ENCODE data around the gene TMEM106C.
A peak's percentile ranks its signal among the peaks of the same experiment; 100 is the strongest.

TMEM106C gene

GRCh38 chr12:47977046-47977771 is 13.8 kb downstream of the TMEM106C start:
- 91% methylated on average over 12 of the region's 12 CpGs for WGBS

DNA sequence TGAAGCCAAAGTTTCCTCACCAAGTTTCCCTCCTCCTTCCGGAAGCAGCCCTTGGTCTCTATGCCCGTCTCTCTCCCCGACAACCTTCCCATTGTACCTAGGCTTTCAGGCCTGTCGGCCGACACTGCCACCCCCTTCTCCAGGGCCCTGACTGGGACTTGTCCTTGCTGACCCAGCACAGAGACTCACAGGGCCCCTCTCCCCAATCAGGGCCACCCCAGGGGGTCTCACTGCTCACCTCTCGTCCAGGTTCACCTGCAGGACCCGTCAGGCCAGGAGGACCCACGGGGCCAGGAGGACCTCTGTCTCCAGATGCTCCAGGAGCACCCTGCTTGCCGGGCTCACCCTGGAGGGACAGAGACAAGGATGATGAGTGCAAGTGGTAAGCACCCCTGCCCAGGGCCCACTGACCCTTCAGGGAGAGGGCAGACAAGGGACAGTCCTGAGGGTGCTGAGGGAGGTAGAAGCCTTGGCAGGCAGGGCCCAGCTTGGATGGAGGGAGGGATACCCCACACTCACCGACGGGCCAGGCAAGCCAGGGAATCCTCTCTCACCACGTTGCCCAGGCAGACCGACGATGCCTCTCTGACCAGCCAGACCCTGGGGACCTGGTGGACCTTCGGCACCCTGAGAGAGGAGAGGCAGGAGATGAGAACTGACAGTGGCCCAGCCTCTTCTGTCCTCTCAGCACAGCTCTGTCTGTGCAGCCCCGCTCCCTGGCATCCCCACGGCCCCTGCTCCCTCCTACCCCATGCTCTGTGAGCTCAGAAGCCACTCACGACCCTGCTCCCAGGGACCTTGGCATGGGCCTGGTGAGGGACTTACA is 14.6 kb downstream of the TMEM106C start:
- H3K14ac ChIP-seq (ENCODE audit: low read length in 2 of 2): no peak overlapping the region
- no peaks in the 10 kb centered on the region for H3K4me1 ChIP-seq (ENCODE audit: control insufficient read depth, insufficient read depth, low read depth, low read length)
- no peak overlapping the region for H3K27ac ChIP-seq (ENCODE audit: low read length, poor library complexity, severe bottlenecking)
- H2BK120ac ChIP-seq (ENCODE audit: low read depth, low read length): no peak overlapping the region
- H2BK5ac ChIP-seq (ENCODE audit: low read depth, low read length, poor library complexity, severe bottlenecking): no peak overlapping the region
- no peak overlapping the region for H3K18ac ChIP-seq (ENCODE audit: low read depth in 1 of 2, low read length in 2 of 2)
- no peak overlapping the region for H4K8ac ChIP-seq (ENCODE audit: low read length)
- no peak overlapping the region for H2AK5ac ChIP-seq (ENCODE audit: low read length, severe bottlenecking)
- no peaks in the 10 kb centered on the region for H3K36me3 ChIP-seq (ENCODE audit: control insufficient read depth in 1 of 2, insufficient read depth in 2 of 2, low read depth in 1 of 2, low read length in 2 of 2)
- H2BK15ac ChIP-seq (ENCODE audit: low read depth, poor library complexity, severe bottlenecking): no peak overlapping the region
- H3K4me2 ChIP-seq (ENCODE audit: low read length, poor library complexity, severe bottlenecking): no peak overlapping the region
- no peak for DNase-seq
- no peak overlapping the region for H3K4ac ChIP-seq (ENCODE audit: low read depth in 1 of 2, low read length in 2 of 2)
- no peaks in the 10 kb centered on the region for H3K9me3 ChIP-seq (ENCODE audit: control insufficient read depth, low read length)
- H2BK12ac ChIP-seq (ENCODE audit: low read length in 2 of 2): no peak overlapping the region
- no peak overlapping the region for H3K23ac ChIP-seq (ENCODE audit: low read length in 2 of 2)
- H3K27me3 ChIP-seq (ENCODE audit: control insufficient read depth in 1 of 2, insufficient read depth in 1 of 2, low read length in 2 of 2): peaks cover 51 to 69% of the 10 kb centered on the region in 2 experiments
- H3K79me1 ChIP-seq (replicated peaks; ENCODE audit: low read length, poor library complexity, severe bottlenecking): no peaks in the 10 kb centered on the region
- no peak overlapping the region for H4K91ac ChIP-seq (ENCODE audit: low read length)
- 87% methylated on average over 15 of the region's 18 CpGs for WGBS
- H3K4me3 ChIP-seq (ENCODE audit: insufficient read depth in 1 of 2, low read depth in 1 of 2, low read length in 2 of 2): no peak overlapping the region
- no peak overlapping the region for H2AFZ ChIP-seq (ENCODE audit: low read depth, low read length)
- no peak overlapping the region for H3K9ac ChIP-seq (ENCODE audit: low read length)

More at GRCh38 chr12:47977046-47977771, 13.8 kb downstream of the TMEM106C start:
- Histone ChIP-seq H2AK5ac (ENCODE audit: low read length, severe bottlenecking) (no peak overlapping the region), H3K79me1 (replicated peaks; ENCODE audit: low read length, poor library complexity, severe bottlenecking) (no peaks in the 10 kb centered on the region), H4K8ac (ENCODE audit: low read length) (no peak overlapping the region), H4K91ac (ENCODE audit: low read length) (no peak overlapping the region), H3K18ac (ENCODE audit: low read depth in 1 of 2, low read length in 2 of 2) (no peak overlapping the region), H2BK15ac (ENCODE audit: low read depth, poor library complexity, severe bottlenecking) (no peak overlapping the region), H3K9ac (ENCODE audit: low read length) (no peak overlapping the region), H3K4ac (ENCODE audit: low read depth in 1 of 2, low read length in 2 of 2) (no peak overlapping the region), H3K27ac (ENCODE audit: low read length, poor library complexity, severe bottlenecking) (no peak overlapping the region), H2AFZ (ENCODE audit: low read depth, low read length) (no peak overlapping the region), H3K23ac (ENCODE audit: low read length in 2 of 2) (no peak overlapping the region), H3K14ac (ENCODE audit: low read length in 2 of 2) (no peak overlapping the region), H3K4me2 (ENCODE audit: low read length, poor library complexity, severe bottlenecking) (no peak overlapping the region), H2BK5ac (ENCODE audit: low read depth, low read length, poor library complexity, severe bottlenecking) (no peak overlapping the region), H3K36me3 (ENCODE audit: control insufficient read depth in 1 of 2, insufficient read depth in 2 of 2, low read depth in 1 of 2, low read length in 2 of 2) (no peaks in the 10 kb centered on the region), H3K4me3 (ENCODE audit: insufficient read depth in 1 of 2, low read depth in 1 of 2, low read length in 2 of 2) (no peak overlapping the region), H3K9me3 (ENCODE audit: control insufficient read depth, low read length) (no peaks in the 10 kb centered on the region), H2BK12ac (ENCODE audit: low read length in 2 of 2) (no peak overlapping the region), H2BK120ac (ENCODE audit: low read depth, low read length) (no peak overlapping the region), H3K27me3 (ENCODE audit: control insufficient read depth in 1 of 2, insufficient read depth in 1 of 2, low read length in 2 of 2) (peaks cover 43 to 62% of the 10 kb centered on the region in 2 experiments), H3K4me1 (ENCODE audit: control insufficient read depth, insufficient read depth, low read depth, low read length) (no peaks in the 10 kb centered on the region)
- no peak for DNase-seq

DNA sequence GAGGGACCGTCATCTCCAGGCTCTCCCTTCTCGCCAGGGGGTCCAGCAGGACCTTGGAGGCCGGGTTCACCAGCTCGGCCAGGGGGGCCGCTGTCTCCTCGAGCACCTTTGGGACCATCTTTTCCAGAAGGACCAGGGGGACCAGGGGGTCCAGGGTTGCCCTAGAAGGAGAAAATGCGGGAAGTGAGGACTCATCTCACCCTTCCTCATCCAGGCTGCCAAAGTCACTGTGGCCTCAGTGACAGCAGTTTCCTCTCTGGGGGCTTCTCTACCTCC is 15.1 kb downstream of the TMEM106C start:
- no peak overlapping the region for H3K23ac ChIP-seq (ENCODE audit: low read length in 2 of 2)
- peaks cover 54 to 74% of the 10 kb centered on the region in 2 experiments for H3K27me3 ChIP-seq (ENCODE audit: control insufficient read depth in 1 of 2, insufficient read depth in 1 of 2, low read length in 2 of 2)
- no peak overlapping the region for H3K18ac ChIP-seq (ENCODE audit: low read depth in 1 of 2, low read length in 2 of 2)
- H2BK12ac ChIP-seq (ENCODE audit: low read length in 2 of 2): no peak overlapping the region
- no peak for DNase-seq
- no peak overlapping the region for H4K8ac ChIP-seq (ENCODE audit: low read length)
- no peak overlapping the region for H4K91ac ChIP-seq (ENCODE audit: low read length)
- H3K14ac ChIP-seq (ENCODE audit: low read length in 2 of 2): no peak overlapping the region
- no peak overlapping the region for H3K9ac ChIP-seq (ENCODE audit: low read length)
- no peak overlapping the region for H3K4me3 ChIP-seq (ENCODE audit: insufficient read depth in 1 of 2, low read depth in 1 of 2, low read length in 2 of 2)
- no peak overlapping the region for H2BK120ac ChIP-seq (ENCODE audit: low read depth, low read length)
- H3K27ac ChIP-seq (ENCODE audit: low read length, poor library complexity, severe bottlenecking): no peak overlapping the region
- no peak overlapping the region for H3K4ac ChIP-seq (ENCODE audit: low read depth in 1 of 2, low read length in 2 of 2)
- H3K9me3 ChIP-seq (ENCODE audit: control insufficient read depth, low read length): no peaks in the 10 kb centered on the region
- H2AFZ ChIP-seq (ENCODE audit: low read depth, low read length): no peak overlapping the region
- H3K36me3 ChIP-seq (ENCODE audit: control insufficient read depth in 1 of 2, insufficient read depth in 2 of 2, low read depth in 1 of 2, low read length in 2 of 2): no peaks in the 10 kb centered on the region
- H2BK15ac ChIP-seq (ENCODE audit: low read depth, poor library complexity, severe bottlenecking): no peak overlapping the region
- H3K4me1 ChIP-seq (ENCODE audit: control insufficient read depth, insufficient read depth, low read depth, low read length): no peaks in the 10 kb centered on the region
- H3K79me1 ChIP-seq (replicated peaks; ENCODE audit: low read length, poor library complexity, severe bottlenecking): no peaks in the 10 kb centered on the region
- no peak overlapping the region for H3K4me2 ChIP-seq (ENCODE audit: low read length, poor library complexity, severe bottlenecking)
- H2BK5ac ChIP-seq (ENCODE audit: low read depth, low read length, poor library complexity, severe bottlenecking): no peak overlapping the region
- WGBS: 65% methylated on average over 7 of the region's 7 CpGs
- H2AK5ac ChIP-seq (ENCODE audit: low read length, severe bottlenecking): no peak overlapping the region

- Histone ChIP-seq H3K27me3 (ENCODE audit: control insufficient read depth in 1 of 2, insufficient read depth in 1 of 2, low read length in 2 of 2) (peaks cover 57 to 72% of the 10 kb centered on the region in 2 experiments), H3K4me1 (ENCODE audit: control insufficient read depth, insufficient read depth, low read depth, low read length) (no peaks in the 10 kb centered on the region), H2AK5ac (ENCODE audit: low read length, severe bottlenecking) (no peak overlapping the region), H3K9me3 (ENCODE audit: control insufficient read depth, low read length) (no peaks in the 10 kb centered on the region), H2BK120ac (ENCODE audit: low read depth, low read length) (no peak overlapping the region), H3K23ac (ENCODE audit: low read length in 2 of 2) (no peak overlapping the region), H3K36me3 (ENCODE audit: control insufficient read depth in 1 of 2, insufficient read depth in 2 of 2, low read depth in 1 of 2, low read length in 2 of 2) (no peaks in the 10 kb centered on the region), H2BK12ac (ENCODE audit: low read length in 2 of 2) (no peak overlapping the region), H2BK5ac (ENCODE audit: low read depth, low read length, poor library complexity, severe bottlenecking) (no peak overlapping the region), H4K8ac (ENCODE audit: low read length) (no peak overlapping the region), H3K14ac (ENCODE audit: low read length in 2 of 2) (peak overlapping the region in 1 of 2 experiments; percentile 67), H3K27ac (ENCODE audit: low read length, poor library complexity, severe bottlenecking) (no peak overlapping the region), H4K91ac (ENCODE audit: low read length) (no peak overlapping the region), H2BK15ac (ENCODE audit: low read depth, poor library complexity, severe bottlenecking) (no peak overlapping the region), H2AFZ (ENCODE audit: low read depth, low read length) (no peak overlapping the region), H3K4me2 (ENCODE audit: low read length, poor library complexity, severe bottlenecking) (no peak overlapping the region), H3K4me3 (ENCODE audit: insufficient read depth in 1 of 2, low read depth in 1 of 2, low read length in 2 of 2) (no peak overlapping the region), H3K79me1 (replicated peaks; ENCODE audit: low read length, poor library complexity, severe bottlenecking) (no peaks in the 10 kb centered on the region), H3K9ac (ENCODE audit: low read length) (no peak overlapping the region), H3K4ac (ENCODE audit: low read depth in 1 of 2, low read length in 2 of 2) (no peak overlapping the region), H3K18ac (ENCODE audit: low read depth in 1 of 2, low read length in 2 of 2) (no peak overlapping the region)
- WGBS: 88% methylated on average over 5 of the region's 5 CpGs
- DNase-seq: no peak
Measured at GRCh38 chr12:47979166-47979565, 15.8 kb downstream of the TMEM106C start.
